GM19025 (cell line): ENCODE measurements around the gene GPATCH2.
"Not testable (repeated sequence)": the region's sequence is repeated elsewhere in the genome, so short reads cannot be mapped to it uniquely, and the experiment has no call there.

Source experiments
- ATAC-seq: cut with Tn5 transposase; IDR thresholded peaks from one replicate; pipeline ENCODE4 v1.9.1; 2021; ENCODE audit warnings: mild to moderate bottlenecking, low read depth, moderate library complexity; ENCODE audit not compliant: unreplicated experiment

The GPATCH2 gene

DNA sequence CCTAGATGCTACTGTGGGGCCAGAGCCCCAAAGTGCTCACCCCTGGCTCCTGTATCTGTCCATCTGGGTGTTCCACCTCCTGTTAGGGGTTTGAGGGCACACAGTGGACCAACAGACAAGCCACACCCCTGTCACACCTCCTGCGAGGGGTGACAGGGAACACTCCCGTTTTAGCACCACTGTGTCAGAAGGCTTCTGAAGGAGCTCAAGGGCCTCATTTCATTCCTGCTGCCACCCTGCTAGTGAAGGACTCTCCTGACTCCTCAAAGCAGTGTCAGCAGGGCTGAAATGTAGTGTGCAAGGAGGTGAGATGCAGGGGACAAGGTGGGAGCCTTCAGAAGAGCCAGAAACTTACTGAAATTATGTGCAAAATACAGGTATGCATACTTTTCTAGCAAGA is 174.6 kb downstream of the GPATCH2 start:
- ATAC-seq, result no peak

DNA sequence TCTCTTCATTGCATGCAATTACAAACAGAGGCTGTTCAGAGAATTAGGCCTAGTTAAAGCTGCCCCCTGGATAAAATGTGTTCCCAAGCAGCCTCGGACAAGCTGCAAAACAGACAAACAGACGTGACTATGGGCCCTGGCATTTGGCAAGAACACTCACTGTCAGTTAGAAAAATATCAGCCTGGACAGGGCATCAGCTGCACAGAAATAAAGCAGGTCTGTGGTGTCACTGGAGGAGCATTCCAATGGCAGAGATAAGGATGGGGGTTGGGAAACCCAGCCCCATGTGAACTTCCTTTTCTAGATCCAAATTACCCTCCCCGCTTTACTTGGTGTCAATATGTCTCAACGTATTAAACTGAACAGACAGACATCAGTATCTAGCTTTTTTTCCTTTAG is 177.1 kb downstream of the GPATCH2 start:
- no peak for ATAC-seq

DNA sequence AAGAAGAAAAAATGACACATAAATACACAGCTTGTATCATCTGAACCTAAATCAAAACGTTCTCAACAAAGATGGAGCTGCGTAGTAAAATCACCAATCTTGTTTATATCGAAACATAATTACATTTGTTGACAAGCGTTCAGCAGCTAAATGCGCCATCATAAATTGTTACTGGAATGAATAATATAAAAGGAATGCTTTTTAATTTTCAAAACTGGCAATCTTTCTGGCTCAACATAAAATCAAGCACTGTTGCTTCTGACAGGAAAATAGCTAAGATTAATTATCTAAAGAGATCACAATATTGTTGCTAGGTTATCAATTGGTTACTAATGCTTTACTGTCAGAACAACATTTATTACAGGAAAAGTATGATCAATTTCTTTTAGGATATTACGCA is 181.5 kb downstream of the GPATCH2 start:
- ATAC-seq, result no peak

DNA sequence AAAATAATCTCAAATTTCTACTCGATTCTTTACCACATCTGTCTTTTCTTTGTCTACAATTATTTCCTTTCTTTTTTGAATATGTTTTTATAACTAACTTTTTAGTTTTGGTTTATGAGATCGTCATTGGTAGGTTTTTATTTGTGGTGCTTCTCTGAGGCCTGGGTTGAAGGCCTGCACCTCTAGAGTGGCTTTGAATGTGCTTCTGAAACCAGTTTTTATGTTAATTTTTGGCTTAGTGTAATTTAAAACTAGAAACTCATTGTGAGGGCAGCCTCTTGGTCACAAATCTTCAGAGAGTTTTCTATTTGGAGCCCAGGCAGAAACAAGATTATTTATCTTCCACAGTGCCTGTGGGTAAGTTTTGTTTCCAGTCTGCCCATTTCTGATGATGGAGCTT is 187.0 kb downstream of the GPATCH2 start:
- ATAC-seq, result no peak

DNA sequence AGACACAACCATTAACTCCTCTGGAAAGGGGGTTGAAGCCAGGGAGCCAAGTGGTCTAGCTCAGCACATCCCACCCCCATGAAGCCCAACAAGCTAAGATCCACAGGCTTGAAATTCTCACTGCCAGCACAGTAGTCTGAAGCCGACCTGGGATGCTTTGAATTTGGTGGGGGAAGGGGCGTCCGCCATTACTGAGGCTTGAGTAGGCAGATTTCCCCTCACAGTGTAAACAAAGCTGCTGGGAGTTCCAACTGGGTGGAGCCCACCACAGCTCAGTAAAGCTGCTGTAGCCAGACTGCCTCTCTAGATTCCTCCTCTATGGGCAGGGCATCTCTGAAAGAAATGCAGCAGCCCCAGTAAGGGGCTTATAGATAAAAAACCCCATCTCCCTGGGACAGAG is 193.5 kb downstream of the GPATCH2 start:
- no peak for ATAC-seq

DNA sequence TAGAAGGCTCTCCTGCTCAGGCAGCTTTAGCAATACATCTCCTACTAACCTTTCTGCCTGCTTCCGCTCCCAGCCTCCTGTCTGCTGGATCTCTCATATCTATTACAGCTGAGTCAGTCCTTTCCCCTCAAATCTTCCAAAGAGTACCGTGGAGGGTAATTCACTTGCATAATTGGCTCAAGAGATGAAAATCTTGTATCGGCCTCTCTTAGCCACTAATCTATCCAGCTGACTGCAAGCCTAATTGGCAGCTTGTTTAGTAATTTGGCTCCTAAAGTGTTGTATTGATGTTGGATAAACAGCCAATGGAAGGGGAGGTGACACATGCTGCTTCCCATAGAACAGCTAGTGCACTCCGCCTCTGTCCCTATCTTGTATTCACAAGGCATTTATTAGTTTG is 195.7 kb downstream of the GPATCH2 start:
- no peak for ATAC-seq

DNA sequence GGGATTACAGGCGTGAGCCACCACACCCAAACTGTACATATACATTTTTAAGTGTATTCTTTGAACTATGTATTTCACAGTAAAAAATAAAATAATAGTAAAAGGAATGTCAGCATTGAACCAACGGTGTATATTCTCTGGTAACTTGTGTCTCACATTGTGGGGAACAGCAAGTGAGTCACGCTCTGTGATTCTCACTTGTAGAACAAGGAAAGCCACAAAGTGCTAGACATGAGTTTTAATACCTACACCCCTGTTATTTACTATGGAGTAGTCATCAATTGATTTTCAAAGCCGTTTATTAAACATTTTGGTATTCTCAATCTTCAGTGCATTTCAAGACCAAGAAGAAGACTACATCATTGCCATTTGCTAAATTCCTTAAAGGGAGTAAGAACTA is 197.2 kb downstream of the GPATCH2 start:
- no peak for ATAC-seq

DNA sequence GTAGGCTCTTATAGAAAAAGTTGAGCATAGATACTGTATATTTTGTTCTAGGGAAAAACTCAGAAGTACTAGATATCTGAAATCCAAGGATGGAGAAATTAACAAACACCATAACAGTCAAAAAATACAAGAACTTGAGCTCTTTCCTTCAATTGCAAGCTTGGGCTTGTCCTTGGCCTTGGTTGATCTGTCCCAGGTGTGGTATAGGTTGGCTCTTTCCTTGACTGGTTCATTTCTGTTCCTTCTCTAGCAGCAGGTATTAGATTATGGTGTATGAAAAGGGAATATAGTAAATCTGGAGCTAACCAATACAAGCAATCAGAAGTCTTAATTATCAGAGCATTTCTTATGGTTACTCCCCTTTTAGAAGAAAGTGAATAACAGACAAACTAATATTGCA is 198.6 kb downstream of the GPATCH2 start:
- no peak for ATAC-seq

DNA sequence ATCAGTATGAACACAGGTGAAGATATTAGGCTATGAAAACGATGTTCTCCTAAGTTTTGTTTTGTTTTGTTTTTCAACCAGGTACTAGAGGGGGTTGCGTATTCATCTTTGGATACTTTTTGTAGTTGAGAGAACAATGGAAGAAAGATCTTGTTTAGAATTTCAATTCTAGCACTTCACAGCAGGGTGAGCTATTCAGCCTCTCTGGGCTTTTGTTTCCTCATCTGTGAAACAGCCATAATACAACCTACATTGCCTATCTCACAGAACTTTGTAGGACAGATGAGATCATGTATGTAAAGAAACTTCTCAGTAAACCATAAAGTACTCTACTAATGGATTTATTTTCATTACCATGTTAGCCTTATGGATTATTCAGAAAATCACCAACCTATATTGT is 199.5 kb downstream of the GPATCH2 start:
- ATAC-seq, result no peak

DNA sequence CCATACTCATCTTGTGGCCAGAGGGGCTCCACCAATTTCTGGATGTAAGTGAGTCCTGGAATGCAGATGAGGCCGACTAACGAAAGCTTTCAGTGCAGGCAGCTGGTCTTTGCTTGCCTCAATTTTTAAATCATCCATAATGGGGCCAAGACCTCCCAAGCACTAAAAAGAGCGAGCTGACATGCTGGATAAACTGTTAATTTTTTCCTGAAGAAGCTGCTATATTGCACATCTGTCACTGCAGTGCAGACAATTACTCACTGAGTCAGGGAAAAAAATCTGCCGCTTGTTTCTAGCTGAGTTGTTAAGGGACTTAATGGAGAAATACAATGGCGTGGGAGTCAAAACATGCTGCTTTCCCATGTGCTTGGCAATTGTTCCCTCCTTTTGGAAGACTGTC is 205.5 kb downstream of the GPATCH2 start:
- no peak for ATAC-seq

DNA sequence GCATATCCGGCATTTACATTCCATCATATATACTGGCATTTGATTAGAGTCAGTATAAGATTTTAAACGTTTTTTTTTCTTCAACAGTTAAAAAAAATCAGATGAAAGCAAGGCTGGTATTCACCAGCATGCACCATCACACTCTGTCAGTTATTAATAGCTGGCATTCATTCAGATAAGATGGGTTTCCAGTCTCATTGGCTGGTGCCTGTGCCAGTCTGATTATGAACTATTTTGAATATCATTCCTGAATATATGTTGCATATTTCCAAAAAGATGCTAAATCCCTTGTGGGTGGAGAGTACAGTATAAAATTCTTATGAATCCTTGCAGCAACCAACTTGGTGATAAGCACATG is 211.7 kb downstream of the GPATCH2 start:
- ATAC-seq, result no peak

DNA sequence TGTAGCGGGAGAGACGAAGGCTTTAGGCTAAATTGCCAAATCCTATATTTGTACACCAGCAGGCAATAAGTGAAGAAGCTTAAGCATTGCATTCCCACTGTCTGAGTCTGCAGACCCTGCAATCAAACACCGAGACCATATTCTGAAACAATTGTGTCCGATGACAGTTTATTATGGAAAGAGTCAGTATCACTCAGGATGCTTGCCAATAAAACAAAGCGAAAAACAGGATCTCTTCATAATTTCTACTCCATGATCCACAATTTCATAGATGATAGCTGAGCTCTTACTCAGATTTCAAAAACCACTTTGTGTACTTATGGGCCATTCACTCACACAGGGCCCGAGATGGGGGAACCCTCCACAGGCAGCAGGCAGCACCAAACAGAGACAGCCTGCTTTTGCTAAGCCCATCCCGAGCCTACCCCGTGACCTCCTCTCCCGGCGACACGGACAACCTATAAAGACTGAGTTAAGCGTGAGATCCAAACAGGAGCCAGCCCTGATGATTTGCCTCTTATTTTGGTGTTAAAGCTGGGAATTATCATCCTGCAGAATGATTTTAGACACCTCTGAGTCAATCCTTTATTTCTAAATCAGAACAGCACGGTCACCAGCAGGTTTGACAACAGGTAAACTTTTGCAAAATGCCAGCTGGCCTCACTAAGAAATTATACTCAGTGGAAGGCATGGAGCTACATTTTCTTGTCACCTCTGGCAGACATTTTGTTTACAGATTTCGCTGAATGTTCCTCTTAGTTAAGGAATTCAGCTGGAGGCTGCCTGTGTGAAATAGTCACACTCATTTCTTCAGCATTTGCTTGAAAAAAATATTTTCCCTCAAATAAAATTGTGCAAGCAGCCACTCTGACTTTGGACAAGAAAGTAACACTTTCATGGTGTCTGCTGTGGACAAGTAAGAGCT is 212.4 kb downstream of the GPATCH2 start:
- no peak for ATAC-seq

DNA sequence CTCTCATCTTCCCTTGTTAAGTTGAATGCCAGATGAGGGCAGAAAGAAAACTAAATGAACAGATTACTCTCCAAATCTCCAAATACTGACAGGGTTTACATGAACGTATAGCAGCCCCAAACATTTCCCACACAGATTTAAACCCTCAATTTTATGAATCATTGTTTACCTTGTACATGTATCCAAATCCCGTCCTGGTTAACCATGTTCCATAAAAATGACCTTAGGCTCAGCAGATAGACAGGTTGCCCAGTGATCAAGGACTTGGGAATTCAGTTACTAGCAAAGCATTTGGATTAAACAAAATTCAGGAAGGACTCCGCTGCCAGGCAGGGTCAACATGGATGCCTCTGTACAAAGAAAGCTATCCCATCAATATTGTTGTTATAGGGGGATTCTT is 213.5 kb downstream of the GPATCH2 start:
- ATAC-seq, result no peak

DNA sequence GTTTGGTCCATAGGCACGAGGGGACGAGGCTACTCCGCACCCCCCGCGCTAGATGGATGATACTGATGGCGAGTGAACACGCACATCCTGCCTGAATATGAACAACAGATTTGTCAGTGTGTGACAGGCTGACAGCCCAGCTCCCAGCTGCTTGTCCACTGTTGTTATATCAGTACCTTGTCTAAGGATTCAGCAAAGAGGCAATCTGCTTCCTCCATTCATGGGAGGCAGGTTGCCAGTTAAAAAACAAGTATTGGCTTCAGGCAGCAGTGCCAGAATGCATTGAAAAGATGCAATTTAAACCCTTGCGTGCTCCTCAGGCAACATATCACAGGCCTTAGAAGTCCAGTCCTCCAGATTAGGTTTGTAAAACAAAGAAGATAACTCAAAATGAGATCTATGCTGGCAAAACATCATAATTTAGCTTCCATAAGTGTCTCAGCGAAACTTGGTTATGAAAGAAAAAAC is 223.3 kb downstream of the GPATCH2 start:
- ATAC-seq, result no peak

DNA sequence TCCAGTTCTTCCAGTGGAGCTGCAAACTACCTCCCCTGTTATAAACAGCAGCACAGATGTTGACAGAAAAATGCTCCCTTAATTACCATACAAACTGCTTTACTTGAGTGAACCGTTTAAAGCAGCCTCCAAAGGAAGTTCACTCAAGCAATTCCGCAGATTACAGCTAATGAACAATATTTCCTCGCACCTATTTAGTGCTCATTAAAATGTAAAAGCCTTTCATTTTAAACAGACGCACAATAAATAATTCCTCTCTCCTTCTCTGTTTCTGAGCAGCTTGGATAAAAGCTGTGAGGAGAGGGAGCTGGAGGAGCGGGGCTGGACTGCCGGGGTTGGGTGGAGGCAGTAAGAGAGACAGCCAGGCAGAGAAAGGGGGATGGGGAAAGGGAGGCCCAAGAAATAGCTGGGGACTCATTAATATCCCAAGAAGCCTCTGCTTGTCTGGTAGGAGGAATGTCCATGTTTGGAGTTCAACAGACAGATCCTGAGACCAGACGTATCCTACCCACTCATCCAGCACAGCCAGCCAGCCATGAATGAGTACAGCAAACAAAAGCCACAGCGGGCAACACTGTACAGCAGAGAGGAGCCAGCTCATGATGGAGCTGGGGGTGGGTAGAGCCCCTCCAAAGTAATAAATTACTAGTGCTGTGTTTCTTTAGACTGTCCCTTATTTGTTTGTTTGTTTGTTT is 227.7 kb downstream of the GPATCH2 start:
- no peak for ATAC-seq

DNA sequence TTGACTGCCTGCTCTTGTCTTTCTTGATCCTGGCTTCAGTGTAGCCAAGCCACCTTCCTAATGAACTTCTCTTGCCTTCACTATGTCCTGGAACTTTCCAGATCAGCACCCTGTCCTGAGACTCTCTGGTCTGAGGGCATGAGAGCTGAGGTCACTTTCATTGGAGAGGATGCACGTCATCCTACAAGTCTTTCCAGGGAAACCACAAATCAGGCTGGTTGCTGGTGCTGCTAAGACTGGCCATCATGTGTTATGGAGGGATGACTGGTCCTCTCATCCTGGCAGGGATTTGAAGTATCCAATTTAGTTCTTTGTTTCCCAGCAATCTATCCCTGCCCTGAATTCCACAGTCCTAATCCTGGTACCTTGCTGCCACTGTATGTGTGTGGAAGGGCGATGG is 228.6 kb downstream of the GPATCH2 start:
- no peak for ATAC-seq

DNA sequence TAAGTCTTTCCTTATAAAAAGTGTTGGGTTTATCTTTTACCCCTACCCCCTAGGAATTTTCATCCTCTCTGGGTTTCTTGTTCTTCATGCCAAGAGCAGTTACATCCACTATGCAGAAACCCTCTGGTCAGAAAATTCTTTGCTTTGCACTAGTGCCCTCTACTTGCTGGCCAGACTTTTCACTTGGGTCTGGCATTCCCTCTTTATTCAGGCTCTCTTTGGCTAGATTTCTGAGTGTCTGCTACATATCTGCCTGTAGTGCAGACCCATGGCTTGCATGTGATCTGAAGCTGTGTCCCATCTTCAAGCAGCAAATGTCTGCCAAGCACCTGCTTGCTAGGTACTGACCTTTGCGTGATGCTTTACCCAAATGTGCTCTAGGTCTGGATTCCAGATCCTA is 237.0 kb downstream of the GPATCH2 start:
- no peak for ATAC-seq

DNA sequence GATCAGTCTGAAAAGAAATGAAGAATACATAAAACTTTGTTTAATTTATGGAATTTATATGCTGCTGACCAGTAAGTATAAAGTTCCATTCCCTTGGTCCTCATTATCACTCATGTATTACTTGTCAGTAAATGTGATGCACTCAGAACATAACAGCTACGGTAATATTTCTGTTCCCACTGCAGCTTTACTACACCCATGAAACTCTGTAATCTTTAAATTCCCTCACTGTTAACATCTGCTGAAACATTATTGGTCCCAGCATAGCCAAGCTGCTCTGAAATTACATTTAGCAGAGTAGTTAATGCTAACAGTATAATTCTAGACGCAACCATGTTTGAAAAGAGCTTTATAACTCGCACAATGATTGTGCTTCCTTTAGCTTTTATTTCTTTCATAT is 238.4 kb downstream of the GPATCH2 start:
- no peak for ATAC-seq

DNA sequence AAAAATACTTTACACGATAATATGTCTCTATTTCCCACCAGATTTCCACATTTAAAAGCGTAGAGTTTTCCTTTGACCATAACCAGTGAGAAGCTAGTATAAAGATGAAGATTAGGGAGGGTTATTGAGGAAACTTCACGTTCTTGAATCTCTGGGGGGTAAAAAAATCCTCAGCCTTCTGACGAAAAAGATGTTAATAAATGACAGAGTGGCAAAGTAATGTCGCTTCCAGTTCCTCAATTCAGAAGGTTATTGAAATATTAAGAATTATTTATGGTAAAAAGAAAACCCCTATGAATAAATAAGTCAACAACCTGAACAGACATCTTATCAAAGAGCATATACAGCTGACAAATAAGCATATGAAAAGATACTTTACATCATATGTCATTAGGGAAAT is 241.0 kb downstream of the GPATCH2 start:
- no peak for ATAC-seq

DNA sequence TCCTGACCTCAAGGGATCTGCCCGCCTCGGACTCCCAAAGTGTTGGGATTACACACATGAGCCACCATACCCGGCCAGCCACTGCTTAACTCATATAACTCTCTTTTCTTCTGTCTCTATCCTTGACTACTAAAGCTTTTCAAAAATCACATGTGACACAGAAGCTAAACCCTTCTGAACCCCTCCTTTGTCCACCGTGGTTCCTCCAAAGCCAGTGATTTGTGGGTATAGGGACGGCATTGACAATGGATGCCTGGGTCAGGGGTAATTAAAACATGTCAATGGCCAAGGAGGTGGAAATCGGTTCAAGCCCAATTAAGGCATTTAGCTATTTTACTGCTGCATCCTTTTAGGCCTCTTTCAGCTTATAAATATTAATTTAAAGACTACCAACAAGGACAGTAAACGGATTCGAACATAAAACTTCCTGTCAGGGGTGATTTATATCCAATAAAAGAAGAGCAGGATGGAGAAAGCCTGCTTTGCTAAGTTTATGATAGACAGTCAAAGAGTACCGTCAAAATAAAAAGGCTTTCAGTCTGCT is 242.3 kb downstream of the GPATCH2 start:
- no peak for ATAC-seq

DNA sequence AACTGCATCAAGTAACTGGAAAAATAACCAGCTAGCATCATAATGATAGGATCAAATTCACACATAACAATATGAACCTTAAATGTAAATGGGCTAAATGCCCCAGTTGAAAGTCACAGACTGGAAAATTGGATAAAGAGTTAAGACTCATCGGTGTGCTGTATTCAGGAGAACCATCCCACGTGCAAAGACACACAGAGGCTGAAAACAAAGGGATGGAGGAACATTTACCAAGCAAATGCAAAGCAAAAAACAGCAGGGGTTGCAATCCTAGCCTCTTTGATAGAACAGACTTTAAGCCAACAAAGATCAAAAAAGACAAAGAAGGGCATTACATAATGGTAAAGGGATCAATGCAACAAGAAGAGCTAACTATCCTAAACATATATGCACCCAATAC is 249.1 kb downstream of the GPATCH2 start:
- not testable (repeated sequence) for ATAC-seq

DNA sequence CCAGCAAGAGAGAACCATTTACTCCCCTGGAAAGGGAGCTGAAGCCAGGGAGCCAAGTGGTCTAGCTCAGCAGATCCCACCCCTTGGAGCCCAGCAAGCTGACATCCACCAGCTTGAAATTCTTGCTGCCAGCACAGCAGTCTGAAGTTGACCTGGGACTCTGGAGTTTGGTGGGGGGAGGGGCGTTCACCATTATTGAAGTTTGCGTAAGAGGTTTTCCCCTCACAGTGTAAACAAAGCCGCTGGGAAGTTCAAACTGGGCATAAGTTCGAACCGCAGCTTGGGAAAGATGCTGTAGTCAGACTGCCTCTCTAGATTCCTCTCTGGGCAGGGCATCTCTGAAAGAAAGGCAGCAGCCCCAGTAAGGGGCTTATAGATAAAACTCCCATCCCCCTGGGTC is 251.1 kb downstream of the GPATCH2 start:
- not testable (repeated sequence) for ATAC-seq
